CD4-positive, alpha-beta T cell treated with Interleukin-4 for 1 hour (primary cell): ENCODE results near the gene NEO1.
A peak's percentile ranks its signal among the peaks of the same experiment; 100 is the strongest.

Experiments used
- DNase-seq, 2 donors: peaks; one replicate each; pipeline ENCODE4 v3.0.0-alpha.2; 2020 to 2022

Gene NEO1

GRCh38 chr15:73051807-73052652, at the start of gene NEO1:
TSS of gene NEO1 (plus strand) at chr15:73052463. CDS start at chr15:73052676, 213 bp downstream.
- DNase-seq, result peak; percentile 82 to 89

GRCh38 chr15:73004462-73004861, 47.8 kb upstream of the NEO1 start:
- no peak for DNase-seq

- no peak for DNase-seq
Observed at GRCh38 chr15:73005032-73005431, 47.2 kb upstream of the NEO1 start.

GRCh38 chr15:73005446-73005845, 46.8 kb upstream of the NEO1 start:
- DNase-seq, result no peak

GRCh38 chr15:73006523-73006922, 45.7 kb upstream of the NEO1 start:
- DNase-seq, result no peak

- no peak for DNase-seq
Observed at GRCh38 chr15:73009066-73010056, 42.9 kb upstream of the NEO1 start.

- no peak for DNase-seq
Observed at GRCh38 chr15:73010154-73011152, 41.8 kb upstream of the NEO1 start.

- no peak for DNase-seq
Observed at GRCh38 chr15:73014904-73015303, 37.4 kb upstream of the NEO1 start.

- no peak for DNase-seq
Observed at GRCh38 chr15:73015493-73015892, 36.8 kb upstream of the NEO1 start.

- DNase-seq, result no peak
Observed at GRCh38 chr15:73017987-73018386, 34.3 kb upstream of the NEO1 start.

GRCh38 chr15:73019154-73019553, 33.1 kb upstream of the NEO1 start:
- no peak for DNase-seq

- DNase-seq, result no peak
Observed at GRCh38 chr15:73019601-73020146, 32.6 kb upstream of the NEO1 start.

GRCh38 chr15:73021139-73021621, 31.1 kb upstream of the NEO1 start:
- no peak for DNase-seq

GRCh38 chr15:73022161-73022560, 30.1 kb upstream of the NEO1 start:
- DNase-seq, result no peak

- no peak for DNase-seq
Observed at GRCh38 chr15:73023071-73023470, 29.2 kb upstream of the NEO1 start.

GRCh38 chr15:73024168-73024567, 28.1 kb upstream of the NEO1 start:
- no peak for DNase-seq

GRCh38 chr15:73026511-73027054, 25.7 kb upstream of the NEO1 start:
- DNase-seq, result no peak

GRCh38 chr15:73028031-73028430, 24.2 kb upstream of the NEO1 start:
- DNase-seq, result no peak

GRCh38 chr15:73028831-73029451, 23.3 kb upstream of the NEO1 start:
- no peak for DNase-seq

- no peak for DNase-seq
Observed at GRCh38 chr15:73030122-73030679, 22.1 kb upstream of the NEO1 start.

- DNase-seq, result no peak
Observed at GRCh38 chr15:73031648-73032047, 20.6 kb upstream of the NEO1 start.
